Glutamatergic neuron (in vitro differentiated cells): ENCODE results near the gene GGA2. TPM values are rescaled to one million over a fixed set of nuclear protein-coding genes. Genes with fewer than 3 reads are reported as not detected.
"Not testable (repeated sequence)": the region's sequence is repeated elsewhere in the genome, so short reads cannot be mapped to it uniquely, and the experiment has no call there.

ENCODE experiments used
- DNase-seq: peaks from one replicate; pipeline ENCODE4 v3.0.0; 2022
- H3K27ac Mint-ChIP-seq: one replicate; pipeline ENCODE4 v1.8.0; 2020; ENCODE audit warnings: mild to moderate bottlenecking, mixed read lengths, inconsistent platforms; ENCODE audit not compliant: unreplicated experiment
- H3K27me3 Mint-ChIP-seq: one replicate; pipeline ENCODE4 v1.8.0; 2020; ENCODE audit warnings: mild to moderate bottlenecking, moderate library complexity, mixed read lengths, inconsistent platforms; ENCODE audit not compliant: unreplicated experiment
- H3K36me3 Mint-ChIP-seq: one replicate; pipeline ENCODE4 v1.8.0; 2020; ENCODE audit warnings: mild to moderate bottlenecking, mixed read lengths, inconsistent platforms; ENCODE audit not compliant: unreplicated experiment
- H3K4me1 Mint-ChIP-seq: one replicate; pipeline ENCODE4 v1.8.0; 2020; ENCODE audit warnings: mild to moderate bottlenecking, low read depth, mixed read lengths, inconsistent platforms; ENCODE audit not compliant: unreplicated experiment
- H3K4me3 Mint-ChIP-seq: one replicate; pipeline ENCODE4 v1.8.0; 2020; ENCODE audit warnings: mild to moderate bottlenecking, mixed read lengths, inconsistent platforms; ENCODE audit not compliant: unreplicated experiment
- H3K9me3 Mint-ChIP-seq: one replicate; pipeline ENCODE4 v1.8.0; 2020; ENCODE audit warnings: mild to moderate bottlenecking, moderate library complexity, mixed read lengths, inconsistent platforms; ENCODE audit not compliant: unreplicated experiment
- CTCF ChIP-seq: fragments of 200-600 bp; sonication (generic); IDR thresholded peaks from one replicate; pipeline ENCODE4 v1.5.0; 2021; ENCODE audit not compliant: partially characterized antibody, unreplicated experiment
- total RNA-seq: library from RNA; stranded (reverse); fragmentation: NEBNext Ultra II Directional; extraction: Animal tissue kit (Norgen Biotek cat#: 25700); gene quantifications from one replicate; pipeline ENCODE4 v1.2.1, GENCODE V29; 2021; ENCODE audit not compliant: unreplicated experiment

The GGA2 gene
- total RNA-seq, 1 donor from 2014 or later = 51.6 TPM

- Mint-ChIP-seq H3K27ac (peak within 1 kb of the TSS; percentile 80), H3K36me3 (peaks cover 5% of the 10 kb centered on the region), H3K9me3 (peaks cover 4% of the 10 kb centered on the region), H3K27me3 (no peaks in the 10 kb centered on the region), H3K4me1 (no peaks in the 10 kb centered on the region), H3K4me3 (peak within 1 kb of the TSS; percentile 94)
- TF ChIP-seq CTCF = no peak
- peak; percentile 93 for DNase-seq
These were observed 57.5 kb downstream of the GGA2 start, which contains the start of gene COG7 for GRCh38 chr16:23452572-23453337. COG7 (minus strand) TSS chr16:23453189; CDS start chr16:23452994, 195 bp downstream.

DNA sequence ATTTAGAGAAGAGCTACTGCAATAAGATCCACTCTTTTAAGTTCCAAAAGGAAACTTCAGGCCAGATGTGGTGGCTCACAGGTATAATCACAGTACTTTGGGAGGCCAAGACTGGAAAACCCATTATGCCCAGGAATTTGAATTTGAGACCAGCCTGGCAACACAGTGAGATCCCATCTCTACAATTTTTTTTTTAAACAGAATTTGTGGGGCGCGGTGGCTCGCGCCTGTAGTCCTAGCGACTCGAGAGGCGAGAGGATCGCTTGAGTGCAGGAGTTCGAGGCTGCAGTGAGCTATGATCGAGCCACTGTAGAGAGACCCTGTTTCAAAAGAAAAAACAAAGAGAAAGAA is 58.1 kb downstream of the GGA2 start:
- Mint-ChIP-seq H3K36me3 (peaks cover 5% of the 10 kb centered on the region), H3K4me3 (peak overlapping the region; percentile 94), H3K9me3 (peaks cover 4% of the 10 kb centered on the region), H3K4me1 (no peaks in the 10 kb centered on the region), H3K27me3 (no peaks in the 10 kb centered on the region), H3K27ac (peak overlapping the region; percentile 80)
- no peak for TF ChIP-seq CTCF
- DNase-seq = no peak

DNA sequence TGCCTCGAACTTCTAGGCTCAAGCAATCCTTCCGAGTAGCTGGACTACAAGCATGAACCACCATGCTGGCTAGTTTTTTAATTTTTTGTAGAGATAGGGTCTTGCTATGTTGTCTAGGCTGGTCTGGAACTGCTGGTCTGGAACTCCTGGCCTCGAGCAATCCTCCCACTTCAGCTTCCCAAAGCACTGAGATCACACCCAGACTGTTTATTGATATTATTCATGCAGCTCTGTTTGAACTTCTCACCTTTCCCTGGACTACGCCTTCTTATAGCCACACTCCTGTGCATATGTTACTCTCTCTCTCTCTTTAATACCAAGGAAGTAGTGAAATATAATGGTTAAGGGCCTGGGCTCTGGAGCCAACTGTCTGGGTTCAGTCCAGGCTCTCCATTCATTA is 61.9 kb downstream of the GGA2 start:
- no peak for DNase-seq

GRCh38 chr16:23437542-23437941 is 72.8 kb downstream of the GGA2 start:
- not testable (repeated sequence) for H3K9me3 Mint-ChIP-seq, H3K4me1 Mint-ChIP-seq, H3K27me3 Mint-ChIP-seq, H3K27ac Mint-ChIP-seq, H3K4me3 Mint-ChIP-seq, DNase-seq, H3K36me3 Mint-ChIP-seq

More for the DNA sequence above, 61.9 kb downstream of the GGA2 start:
- no peaks in the 10 kb centered on the region for H3K4me1 Mint-ChIP-seq
- H3K27ac Mint-ChIP-seq = no peak overlapping the region
- peaks cover 4% of the 10 kb centered on the region for H3K9me3 Mint-ChIP-seq
- no peaks in the 10 kb centered on the region for H3K27me3 Mint-ChIP-seq
- H3K4me3 Mint-ChIP-seq = no peak overlapping the region
- TF ChIP-seq CTCF = no peak
- H3K36me3 Mint-ChIP-seq = peaks cover 5% of the 10 kb centered on the region

DNA sequence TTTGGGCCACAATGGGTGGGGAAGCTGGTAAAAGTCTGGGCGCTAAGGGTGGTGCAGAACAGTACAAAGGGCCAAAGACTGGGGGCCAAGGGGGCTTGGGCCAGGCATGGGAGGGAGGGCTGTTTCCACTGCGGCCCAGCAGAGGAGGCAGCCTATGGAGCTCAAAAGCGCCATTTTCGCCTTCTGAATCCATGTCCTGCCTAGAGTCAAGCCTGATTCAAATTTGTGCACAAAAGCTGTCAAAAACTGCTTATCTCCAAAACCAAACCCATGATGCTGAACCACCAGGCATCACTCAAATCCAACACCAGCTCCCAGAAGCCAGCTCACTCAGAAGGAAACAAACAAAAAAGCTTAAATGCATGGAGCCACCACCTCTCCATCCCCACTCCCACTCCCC is 73.3 kb downstream of the GGA2 start:
- H3K4me3 Mint-ChIP-seq = no peak overlapping the region
- no peak for TF ChIP-seq CTCF
- no peak overlapping the region for H3K27ac Mint-ChIP-seq
- H3K36me3 Mint-ChIP-seq = no peaks in the 10 kb centered on the region
- no peaks in the 10 kb centered on the region for H3K27me3 Mint-ChIP-seq
- H3K4me1 Mint-ChIP-seq = no peaks in the 10 kb centered on the region
- H3K9me3 Mint-ChIP-seq = no peaks in the 10 kb centered on the region
- DNase-seq = no peak
